GM12878 (cell line): Measurements from ENCODE around the gene LIF. TPM values are rescaled to one million over a fixed set of nuclear protein-coding genes. Genes with fewer than 3 reads are reported as not detected.

Experiments used
- ATAC-seq: fragments of 200-7000 bp; cut with Tn5 transposase; 3 replicates; pipeline ENCODE4 v1.9.1; 2020; ENCODE audit warnings: mild to moderate bottlenecking, moderate library complexity
- BruUV-seq: library from RNA; stranded (reverse); fragments of 400-500 nt; replicated peaks from 2 replicates; lab custom pipeline; 2021; lab: Mats Ljungman, UMichigan
- CTCF ChIA-PET: fragments of 300-600 bp; sonication (Branson Sonifier 250); formaldehyde crosslinking; extraction: SDS; loops from one replicate; lab custom pipeline; 2021; ENCODE audit warnings: inconsistent platforms; lab: Yijun Ruan, JAX
- POLR2A ChIA-PET: fragments of 350-600 bp; formaldehyde crosslinking; extraction: SDS; loops from one replicate; lab custom pipeline; 2021; ENCODE audit warnings: inconsistent platforms; lab: Charles Lee
- RAD21 ChIA-PET: fragments of 300-600 bp; sonication (Branson Sonifier 250); formaldehyde crosslinking; loops from one replicate; lab custom pipeline; 2023; ENCODE audit warnings: antibody characterized with exemption; ENCODE audit not compliant: unreplicated experiment; lab: Charles Lee
- SMC1A ChIA-PET: fragments of 300-600 bp; sonication (Branson Sonifier 250); formaldehyde crosslinking; loops from one replicate; lab custom pipeline; 2023; ENCODE audit not compliant: unreplicated experiment, uncharacterized antibody; lab: Charles Lee
- DNase-seq: peaks from one replicate; pipeline ENCODE4 v3.0.0-alpha.2; 2011; ENCODE audit warnings: low read depth, low spot score
- FAIRE-seq: peaks from 3 replicates; lab custom pipeline; 2011; peaks lifted over from hg19 to GRCh38; lab: Jason Lieb, UNC
- H2AFZ ChIP-seq: 2 replicates; pipeline ENCODE4 v1.6.0; 2011; ENCODE audit warnings: low read depth, low read length, control low read depth; ENCODE audit not compliant: control insufficient read depth
- H3K27ac ChIP-seq: 2 replicates; pipeline ENCODE4 v1.5.1; 2011; ENCODE audit warnings: control low read depth; ENCODE audit not compliant: control insufficient read depth, insufficient read depth
- H3K27me3 ChIP-seq, 2 experiments: replicated peaks in 1 of 2; 2 replicates each; pipeline versions ENCODE4 v1.6.0 to v1.6.1; 2011; ENCODE audit warnings: low read length in 1 of 2; ENCODE audit not compliant: control insufficient read depth in 2 of 2, insufficient read depth in 2 of 2
- H3K36me3 ChIP-seq, 2 experiments: 2 replicates each; pipeline ENCODE4 v1.5.1; 2011; ENCODE audit warnings: low read length in 1 of 2; ENCODE audit not compliant: control insufficient read depth in 2 of 2, insufficient read depth in 2 of 2
- H3K4me1 ChIP-seq: 2 replicates; pipeline ENCODE4 v1.6.1; 2011; ENCODE audit warnings: mild to moderate bottlenecking, low read length, moderate library complexity, mixed read lengths; ENCODE audit not compliant: control insufficient read depth, insufficient read depth
- H3K4me2 ChIP-seq: 2 replicates; pipeline ENCODE4 v1.6.0; 2011; ENCODE audit warnings: control low read depth; ENCODE audit not compliant: control insufficient read depth, insufficient read depth
- H3K4me3 ChIP-seq: fragments of 200-600 bp; sonication (generic); 2 replicates; pipeline ENCODE4 v1.5.1; 2016
- H3K79me2 ChIP-seq: 2 replicates; pipeline ENCODE4 v1.6.0; 2011; ENCODE audit warnings: low read length; ENCODE audit not compliant: control insufficient read depth, insufficient read depth
- H3K9ac ChIP-seq: 2 replicates; pipeline ENCODE4 v1.8.0; 2011; ENCODE audit warnings: low read length, control low read depth, mixed read lengths; ENCODE audit not compliant: control insufficient read depth, insufficient read depth
- H3K9me3 ChIP-seq: replicated peaks from 3 replicates; pipeline ENCODE4 v1.5.1; 2011; ENCODE audit warnings: mild to moderate bottlenecking, low read length; ENCODE audit not compliant: control insufficient read depth, insufficient read depth
- H4K20me1 ChIP-seq: 2 replicates; pipeline ENCODE4 v1.6.0; 2011; ENCODE audit not compliant: control insufficient read depth, insufficient read depth
- BACH1 ChIP-seq: fragments of 450-650 bp; IDR thresholded peaks from 2 replicates; pipeline ENCODE4 v1.6.1; 2017; ENCODE audit warnings: mild to moderate bottlenecking, borderline replicate concordance
- E4F1 ChIP-seq: fragments of 450-650 bp; IDR thresholded peaks from 2 replicates; pipeline ENCODE4 v1.6.1; 2018; ENCODE audit warnings: borderline replicate concordance, mild to moderate bottlenecking; ENCODE audit not compliant: partially characterized antibody
- JUNB ChIP-seq: IDR thresholded peaks from 2 replicates; pipeline ENCODE4 v1.6.1; 2016; ENCODE audit warnings: antibody characterized with exemption, mild to moderate bottlenecking
- PML ChIP-seq: IDR thresholded peaks from 2 replicates; pipeline ENCODE4 v1.6.1; 2012; ENCODE audit warnings: low read length, inconsistent platforms
- WGBS: methylation state at CpG from one replicate; pipeline ENCODE4 v1.1.6; 2016; ENCODE audit warnings: low lambda C conversion rate; ENCODE audit not compliant: insufficient replicate concordance, insufficient coverage; ENCODE audit errors: missing lambda C conversion rate; 5-methylcytosine and 5-hydroxymethylcytosine counted together
- in situ Hi-C: fragments of 300-500 bp; cut with MboI; formaldehyde crosslinking; loops from 9 replicates; pipeline ENCODE4 v1.14.3; 2018; ENCODE audit warnings: mixed read lengths
- intact Hi-C: fragments of 100-400 bp; cut with micrococcal nuclease; formaldehyde crosslinking; loops from one replicate; pipeline ENCODE4 v1.14.2; 2022; ENCODE audit not compliant: unreplicated experiment
- polyA plus RNA-seq, 11 experiments: library from polyadenylated mRNA; depleted of rRNA in 4 of 11; unstranded in 6 of 11; stranded (reverse) in 5 of 11; fragments of >200 nt; fragmentation: Nextera tagmentation in 4 of 11; fragmentation: Illumina TruSeq in 1 of 11; extraction: Ambion mirVana in 4 of 11; extraction: Trizol in 1 of 11; gene quantifications; 1 replicate in 1 of 11; 2 replicates in 10 of 11; pipeline versions ENCODE4 v1.2.1 to v1.2.3, GENCODE V29; 2011 to 2016; ENCODE audit warnings: inconsistent platforms in 2 of 11, missing spikeins in 2 of 11, low read depth in 1 of 11
- total RNA-seq, 4 experiments: library from RNA; depleted of rRNA in 3 of 4; stranded (reverse); fragments of >200 nt in 3 of 4; fragmentation: Illumina TruSeq in 1 of 4; extraction: Trizol in 1 of 4; gene quantifications; 2 replicates each; pipeline versions ENCODE4 v1.2.1 to v1.2.3, GENCODE V29; 2013 to 2021
- TF ChIP-seq, protein P1 (sequence below): IDR thresholded peaks from 2 replicates; pipeline ENCODE4 v1.6.1; 2012; ENCODE audit warnings: improper control_type of control experiment, low read depth, low read length; ENCODE audit not compliant: insufficient replicate concordance

The LIF gene
- total and polyA plus RNA-seq, 10 of the 15 experiments (the other 5 are each of a cell fraction or from before 2014, with no cell fraction given) = 0.05 to 3.4 (median 0.97) TPM

GRCh38 chr22:30190574-30190973, 56.0 kb downstream of the LIF start:
- no peak overlapping the region for H3K9ac ChIP-seq
- no TSS peak for BruUV-seq
- H3K4me1 ChIP-seq = peaks cover 3% of the 10 kb centered on the region; the same call in 1 of the 2 replicates
- 88% methylated on average over 1 of the region's 1 CpG for WGBS
- H3K27me3 ChIP-seq = no peaks in the 10 kb centered on the region
- ChIA-PET CTCF (interaction anchor here (0.8 to 2.0 kb wide), 3 partner anchors 9 to 82 kb away, joined by 3 to 7 read pairs (median 4); no protein-coding TSS in a partner anchor), SMC1A (interaction anchor here (0.7 to 2.2 kb wide), 6 partner anchors 8 to 78 kb away, joined by 3 to 9 read pairs (median 4); no protein-coding TSS in a partner anchor), POLR2A (interaction anchor here (1.7 kb wide), 1 partner anchor 12 kb away, joined by 6 read pairs; no protein-coding TSS in a partner anchor), RAD21 (interaction anchor here (1.5 to 1.6 kb wide), 2 partner anchors 14 to 65 kb away, joined by 3 to 4 read pairs; no protein-coding TSS in a partner anchor)
- no peak overlapping the region for H3K27ac ChIP-seq
- intact Hi-C loops = no loop called here
- H3K4me3 ChIP-seq = no peak overlapping the region
- no peaks in the 10 kb centered on the region for H3K36me3 ChIP-seq
- ATAC-seq (no peak), DNase-seq (no peak), FAIRE-seq (no peak)
- in situ Hi-C loops = no loop called here
- TF ChIP-seq JUNB (no peak), BACH1 (no peak), PML (no peak), E4F1 (no peak)
- TF ChIP-seq, protein P1, sequence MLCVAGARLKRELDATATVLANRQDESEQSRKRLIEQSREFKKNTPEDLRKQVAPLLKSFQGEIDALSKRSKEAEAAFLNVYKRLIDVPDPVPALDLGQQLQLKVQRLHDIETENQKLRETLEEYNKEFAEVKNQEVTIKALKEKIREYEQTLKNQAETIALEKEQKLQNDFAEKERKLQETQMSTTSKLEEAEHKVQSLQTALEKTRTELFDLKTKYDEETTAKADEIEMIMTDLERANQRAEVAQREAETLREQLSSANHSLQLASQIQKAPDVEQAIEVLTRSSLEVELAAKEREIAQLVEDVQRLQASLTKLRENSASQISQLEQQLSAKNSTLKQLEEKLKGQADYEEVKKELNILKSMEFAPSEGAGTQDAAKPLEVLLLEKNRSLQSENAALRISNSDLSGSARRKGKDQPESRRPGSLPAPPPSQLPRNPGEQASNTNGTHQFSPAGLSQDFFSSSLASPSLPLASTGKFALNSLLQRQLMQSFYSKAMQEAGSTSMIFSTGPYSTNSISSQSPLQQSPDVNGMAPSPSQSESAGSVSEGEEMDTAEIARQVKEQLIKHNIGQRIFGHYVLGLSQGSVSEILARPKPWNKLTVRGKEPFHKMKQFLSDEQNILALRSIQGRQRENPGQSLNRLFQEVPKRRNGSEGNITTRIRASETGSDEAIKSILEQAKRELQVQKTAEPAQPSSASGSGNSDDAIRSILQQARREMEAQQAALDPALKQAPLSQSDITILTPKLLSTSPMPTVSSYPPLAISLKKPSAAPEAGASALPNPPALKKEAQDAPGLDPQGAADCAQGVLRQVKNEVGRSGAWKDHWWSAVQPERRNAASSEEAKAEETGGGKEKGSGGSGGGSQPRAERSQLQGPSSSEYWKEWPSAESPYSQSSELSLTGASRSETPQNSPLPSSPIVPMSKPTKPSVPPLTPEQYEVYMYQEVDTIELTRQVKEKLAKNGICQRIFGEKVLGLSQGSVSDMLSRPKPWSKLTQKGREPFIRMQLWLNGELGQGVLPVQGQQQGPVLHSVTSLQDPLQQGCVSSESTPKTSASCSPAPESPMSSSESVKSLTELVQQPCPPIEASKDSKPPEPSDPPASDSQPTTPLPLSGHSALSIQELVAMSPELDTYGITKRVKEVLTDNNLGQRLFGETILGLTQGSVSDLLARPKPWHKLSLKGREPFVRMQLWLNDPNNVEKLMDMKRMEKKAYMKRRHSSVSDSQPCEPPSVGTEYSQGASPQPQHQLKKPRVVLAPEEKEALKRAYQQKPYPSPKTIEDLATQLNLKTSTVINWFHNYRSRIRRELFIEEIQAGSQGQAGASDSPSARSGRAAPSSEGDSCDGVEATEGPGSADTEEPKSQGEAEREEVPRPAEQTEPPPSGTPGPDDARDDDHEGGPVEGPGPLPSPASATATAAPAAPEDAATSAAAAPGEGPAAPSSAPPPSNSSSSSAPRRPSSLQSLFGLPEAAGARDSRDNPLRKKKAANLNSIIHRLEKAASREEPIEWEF = no peak
- H4K20me1 ChIP-seq = no peaks in the 10 kb centered on the region
- H3K9me3 ChIP-seq = no peaks in the 10 kb centered on the region
- no peak overlapping the region for H3K4me2 ChIP-seq
- no peak overlapping the region for H2AFZ ChIP-seq
- H3K79me2 ChIP-seq = no peaks in the 10 kb centered on the region

Other genes starting within 250 kb of the LIF start
Only the 7 nearest of the 10 such genes appear.
- 0.93 and 1.4 TPM in 2 replicates for gene OSM, start 20.1 kb upstream of the LIF start, total RNA-seq (2014; rRNA removed)
- 0.45 and 0.51 TPM in 2 replicates for gene OSM, start 20.1 kb upstream of the LIF start, total RNA-seq (2014; rRNA removed; fragmentation: Illumina TruSeq; extraction: Trizol)
- 1.1 and 1.2 TPM in 2 replicates for gene OSM, start 20.1 kb upstream of the LIF start, total RNA-seq (2021)
- 0.13 and 0.29 TPM in 2 replicates for gene OSM, start 20.1 kb upstream of the LIF start, polyA plus RNA-seq (2011; rRNA removed)
- gene OSM, start 20.1 kb upstream of the LIF start, polyA plus RNA-seq (2014; fragmentation: Illumina TruSeq; extraction: Trizol) = 0.21 TPM in 1 of 2 replicates, not detected in the other
- under 1 TPM; 0.06 to 0.15 TPM for gene OSM, start 20.1 kb upstream of the LIF start, polyA plus RNA-seq (2014; fragmentation: Nextera tagmentation; extraction: Ambion mirVana)
- gene OSM, start 20.1 kb upstream of the LIF start, polyA plus RNA-seq (2014; rRNA removed) = 0.79 TPM in 2 replicates
- 1 to 10 TPM in 1 of 2 experiments, under 1 TPM in 1; 0.72 to 1.4 TPM for gene OSM, start 20.1 kb upstream of the LIF start, polyA plus RNA-seq (2016; fragmentation: Nextera tagmentation; extraction: Ambion mirVana)
- gene CASTOR1, start 42.7 kb upstream of the LIF start, total RNA-seq (2014; rRNA removed) = 5.3 and 5.9 TPM in 2 replicates
- 1.2 and 2.4 TPM in 2 replicates for gene CASTOR1, start 42.7 kb upstream of the LIF start, total RNA-seq (2014; rRNA removed; fragmentation: Illumina TruSeq; extraction: Trizol)
- 6.0 and 9.1 TPM in 2 replicates for gene CASTOR1, start 42.7 kb upstream of the LIF start, total RNA-seq (2021)
- 0.65 and 1.6 TPM in 2 replicates for gene CASTOR1, start 42.7 kb upstream of the LIF start, polyA plus RNA-seq (2011; rRNA removed)
- 0.25 and 1.9 TPM in 2 replicates for gene CASTOR1, start 42.7 kb upstream of the LIF start, polyA plus RNA-seq (2014; fragmentation: Illumina TruSeq; extraction: Trizol)
- 1 to 10 TPM in 1 of 2 experiments, under 1 TPM in 1; 0.31 to 1.2 TPM for gene CASTOR1, start 42.7 kb upstream of the LIF start, polyA plus RNA-seq (2014; fragmentation: Nextera tagmentation; extraction: Ambion mirVana)
- 5.5 and 6.3 TPM in 2 replicates for gene CASTOR1, start 42.7 kb upstream of the LIF start, polyA plus RNA-seq (2014; rRNA removed)
- gene CASTOR1, start 42.7 kb upstream of the LIF start, polyA plus RNA-seq (2016; fragmentation: Nextera tagmentation; extraction: Ambion mirVana) = 1 to 10 TPM; 4.2 to 5.3 TPM
- 14.1 and 16.3 TPM in 2 replicates for gene TBC1D10A, start 80.2 kb upstream of the LIF start, total RNA-seq (2014; rRNA removed)
- 8.5 and 8.6 TPM in 2 replicates for gene TBC1D10A, start 80.2 kb upstream of the LIF start, total RNA-seq (2014; rRNA removed; fragmentation: Illumina TruSeq; extraction: Trizol)
- gene TBC1D10A, start 80.2 kb upstream of the LIF start, total RNA-seq (2021) = 22.2 and 24.3 TPM in 2 replicates
- 10.3 and 14.4 TPM in 2 replicates for gene TBC1D10A, start 80.2 kb upstream of the LIF start, polyA plus RNA-seq (2011; rRNA removed)
- 2.0 and 7.9 TPM in 2 replicates for gene TBC1D10A, start 80.2 kb upstream of the LIF start, polyA plus RNA-seq (2014; fragmentation: Illumina TruSeq; extraction: Trizol)
- gene TBC1D10A, start 80.2 kb upstream of the LIF start, polyA plus RNA-seq (2014; fragmentation: Nextera tagmentation; extraction: Ambion mirVana) = under 1 TPM; 0.27 to 0.82 TPM
- 25.7 and 27.8 TPM in 2 replicates for gene TBC1D10A, start 80.2 kb upstream of the LIF start, polyA plus RNA-seq (2014; rRNA removed)
- 10 to 100 TPM; 17.4 to 20.8 TPM for gene TBC1D10A, start 80.2 kb upstream of the LIF start, polyA plus RNA-seq (2016; fragmentation: Nextera tagmentation; extraction: Ambion mirVana)
- 47.1 and 56.1 TPM in 2 replicates for gene SF3A1, start 110.1 kb upstream of the LIF start, total RNA-seq (2014; rRNA removed)
- 14.9 and 16.9 TPM in 2 replicates for gene SF3A1, start 110.1 kb upstream of the LIF start, total RNA-seq (2014; rRNA removed; fragmentation: Illumina TruSeq; extraction: Trizol)
- 222 and 239 TPM in 2 replicates for gene SF3A1, start 110.1 kb upstream of the LIF start, total RNA-seq (2021)
- 7.8 and 28.1 TPM in 2 replicates for gene SF3A1, start 110.1 kb upstream of the LIF start, polyA plus RNA-seq (2011; rRNA removed)
- 44.7 and 78.9 TPM in 2 replicates for gene SF3A1, start 110.1 kb upstream of the LIF start, polyA plus RNA-seq (2014; fragmentation: Illumina TruSeq; extraction: Trizol)
- 10 to 100 TPM; 10.4 to 13.4 TPM for gene SF3A1, start 110.1 kb upstream of the LIF start, polyA plus RNA-seq (2014; fragmentation: Nextera tagmentation; extraction: Ambion mirVana)
- 35.8 and 63.6 TPM in 2 replicates for gene SF3A1, start 110.1 kb upstream of the LIF start, polyA plus RNA-seq (2014; rRNA removed)
- 100 to 1,000 TPM; 170 to 190 TPM for gene SF3A1, start 110.1 kb upstream of the LIF start, polyA plus RNA-seq (2016; fragmentation: Nextera tagmentation; extraction: Ambion mirVana)
- 2.0 and 2.7 TPM in 2 replicates for gene CCDC157, start 110.2 kb upstream of the LIF start, total RNA-seq (2014; rRNA removed)
- gene CCDC157, start 110.2 kb upstream of the LIF start, total RNA-seq (2014; rRNA removed; fragmentation: Illumina TruSeq; extraction: Trizol) = 0.37 and 0.72 TPM in 2 replicates
- 1.4 and 1.5 TPM in 2 replicates for gene CCDC157, start 110.2 kb upstream of the LIF start, total RNA-seq (2021)
- gene CCDC157, start 110.2 kb upstream of the LIF start, polyA plus RNA-seq (2011; rRNA removed) = 0.40 and 1.0 TPM in 2 replicates
- 0.08 and 0.81 TPM in 2 replicates for gene CCDC157, start 110.2 kb upstream of the LIF start, polyA plus RNA-seq (2014; fragmentation: Illumina TruSeq; extraction: Trizol)
- under 1 TPM; 0.10 to 0.46 TPM for gene CCDC157, start 110.2 kb upstream of the LIF start, polyA plus RNA-seq (2014; fragmentation: Nextera tagmentation; extraction: Ambion mirVana)
- 2.0 and 2.8 TPM in 2 replicates for gene CCDC157, start 110.2 kb upstream of the LIF start, polyA plus RNA-seq (2014; rRNA removed)
- gene CCDC157, start 110.2 kb upstream of the LIF start, polyA plus RNA-seq (2016; fragmentation: Nextera tagmentation; extraction: Ambion mirVana) = 1 to 10 TPM; 1.9 to 2.8 TPM
- gene RNF215, start 140.7 kb upstream of the LIF start, total RNA-seq (2014; rRNA removed) = 3.7 and 6.6 TPM in 2 replicates
- 2.1 and 3.0 TPM in 2 replicates for gene RNF215, start 140.7 kb upstream of the LIF start, total RNA-seq (2014; rRNA removed; fragmentation: Illumina TruSeq; extraction: Trizol)
- gene RNF215, start 140.7 kb upstream of the LIF start, total RNA-seq (2021) = 6.9 and 7.6 TPM in 2 replicates
- gene RNF215, start 140.7 kb upstream of the LIF start, polyA plus RNA-seq (2011; rRNA removed) = 2.9 and 3.6 TPM in 2 replicates
- gene RNF215, start 140.7 kb upstream of the LIF start, polyA plus RNA-seq (2014; fragmentation: Illumina TruSeq; extraction: Trizol) = 0.43 and 1.5 TPM in 2 replicates
- under 1 TPM in 1 of 2 experiments, not detected in 1; 0.31 TPM for gene RNF215, start 140.7 kb upstream of the LIF start, polyA plus RNA-seq (2014; fragmentation: Nextera tagmentation; extraction: Ambion mirVana)
- 3.4 and 4.7 TPM in 2 replicates for gene RNF215, start 140.7 kb upstream of the LIF start, polyA plus RNA-seq (2014; rRNA removed)
- gene RNF215, start 140.7 kb upstream of the LIF start, polyA plus RNA-seq (2016; fragmentation: Nextera tagmentation; extraction: Ambion mirVana) = under 1 TPM; 0.32 to 0.76 TPM
- 0.28 and 0.76 TPM in 2 replicates for gene SEC14L2, start 150.3 kb upstream of the LIF start, total RNA-seq (2014; rRNA removed)
- gene SEC14L2, start 150.3 kb upstream of the LIF start, total RNA-seq (2014; rRNA removed; fragmentation: Illumina TruSeq; extraction: Trizol) = 0.28 and 0.45 TPM in 2 replicates
- 0.51 and 1.0 TPM in 2 replicates for gene SEC14L2, start 150.3 kb upstream of the LIF start, total RNA-seq (2021)
- 0.75 and 0.99 TPM in 2 replicates for gene SEC14L2, start 150.3 kb upstream of the LIF start, polyA plus RNA-seq (2011; rRNA removed)
- 0.31 TPM in 1 of 2 replicates, not detected in the other for gene SEC14L2, start 150.3 kb upstream of the LIF start, polyA plus RNA-seq (2014; fragmentation: Illumina TruSeq; extraction: Trizol)
- under 1 TPM; 0.08 to 0.11 TPM for gene SEC14L2, start 150.3 kb upstream of the LIF start, polyA plus RNA-seq (2014; fragmentation: Nextera tagmentation; extraction: Ambion mirVana)
- 0.51 and 0.77 TPM in 2 replicates for gene SEC14L2, start 150.3 kb upstream of the LIF start, polyA plus RNA-seq (2014; rRNA removed)
- gene SEC14L2, start 150.3 kb upstream of the LIF start, polyA plus RNA-seq (2016; fragmentation: Nextera tagmentation; extraction: Ambion mirVana) = 1 to 10 TPM; 2.0 to 4.0 TPM